HuH-7.5 (cell line): ENCODE results near the gene DLGAP1.

ENCODE experiments used
- DNase-seq: peaks from one replicate; pipeline ENCODE4 v3.0.0; 2011; ENCODE audit warnings: low spot score

DLGAP1 gene

DNA sequence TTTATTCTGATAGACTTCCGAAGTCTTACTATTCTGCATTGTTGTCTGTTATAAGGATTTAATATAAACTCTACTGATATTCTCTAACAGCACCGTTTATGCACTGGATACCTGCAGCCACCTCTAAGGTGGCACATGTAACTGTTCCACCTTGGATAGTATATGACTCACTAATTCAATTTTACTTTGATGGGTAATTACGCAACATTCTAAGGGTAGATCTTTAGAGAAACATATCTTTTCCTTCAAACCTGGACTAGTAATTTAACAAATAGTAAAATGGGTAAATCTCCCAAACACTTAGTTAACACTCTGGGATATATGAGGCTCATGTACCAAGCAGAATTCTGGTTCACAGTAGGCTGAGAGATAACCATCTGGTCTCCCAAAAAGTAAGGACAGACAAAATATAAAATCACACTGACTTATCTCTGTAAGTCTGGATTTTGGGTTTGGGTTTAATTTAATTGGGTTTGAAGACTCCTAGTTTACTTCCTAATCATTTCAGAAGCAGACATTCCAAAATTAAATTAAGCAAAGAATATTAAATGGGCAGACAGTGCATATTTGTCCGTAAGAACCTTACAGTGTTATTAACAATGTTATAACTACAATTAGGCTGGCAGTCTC, 590.3 kb downstream of the DLGAP1 start:
- DNase-seq = no peak

DNA sequence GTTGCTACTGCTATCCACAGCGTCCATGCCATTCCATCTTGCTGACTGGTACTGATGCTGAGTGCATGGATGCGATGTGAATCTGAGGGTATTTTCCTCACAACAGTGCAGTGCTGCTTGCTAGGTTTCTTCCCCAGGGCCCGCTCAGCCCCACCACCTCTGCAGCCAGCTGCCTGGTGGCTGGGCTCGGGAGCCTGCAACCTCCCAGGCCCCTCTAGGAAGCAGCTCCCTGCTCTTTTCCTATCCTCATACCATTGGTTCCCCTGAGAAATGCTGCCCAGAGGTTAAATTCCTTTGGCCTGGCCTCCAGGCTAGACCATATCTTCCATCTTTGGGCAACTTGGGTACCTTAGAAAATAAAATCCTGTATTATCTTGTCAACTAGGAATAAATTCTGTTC, 591.5 kb downstream of the DLGAP1 start:
- DNase-seq = no peak

DNA sequence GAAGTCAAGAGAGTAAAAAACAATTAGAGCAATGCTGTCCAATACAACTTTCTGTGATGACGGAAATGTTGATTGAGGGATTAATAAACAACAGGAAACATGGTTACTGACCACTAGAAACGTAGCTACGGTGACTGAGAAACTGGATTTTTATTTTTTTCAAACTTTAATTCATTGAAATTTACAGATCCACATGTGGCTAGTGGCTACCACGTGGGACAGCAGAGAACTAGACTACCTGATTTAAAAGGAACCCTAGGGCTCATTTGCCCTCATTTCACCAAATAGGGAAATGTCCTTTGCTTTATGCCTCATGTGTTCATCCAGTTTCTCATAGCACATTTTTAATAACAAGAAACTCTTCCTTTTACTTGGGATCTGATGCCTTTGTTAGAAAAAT, 592.1 kb downstream of the DLGAP1 start:
- DNase-seq = no peak

DNA sequence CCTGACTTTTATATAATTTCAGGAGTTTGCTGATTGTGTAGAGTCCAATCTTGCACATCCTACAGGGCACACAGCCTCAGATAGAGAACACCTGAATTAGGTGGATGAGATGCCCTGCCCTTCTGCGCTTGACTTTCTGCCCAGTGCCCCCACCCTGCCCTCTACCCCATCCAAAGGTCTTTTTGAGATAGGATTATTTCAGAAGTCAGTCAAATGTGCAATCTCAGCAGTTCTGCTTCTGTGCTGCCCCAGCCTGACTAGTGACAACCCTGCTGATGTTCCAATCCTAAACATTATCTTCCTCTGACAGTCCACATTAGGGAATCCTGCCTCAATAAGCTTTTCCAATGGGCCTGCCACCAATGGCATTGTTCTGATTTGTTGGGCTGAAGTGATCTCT, 593.6 kb downstream of the DLGAP1 start:
- DNase-seq = no peak

DNA sequence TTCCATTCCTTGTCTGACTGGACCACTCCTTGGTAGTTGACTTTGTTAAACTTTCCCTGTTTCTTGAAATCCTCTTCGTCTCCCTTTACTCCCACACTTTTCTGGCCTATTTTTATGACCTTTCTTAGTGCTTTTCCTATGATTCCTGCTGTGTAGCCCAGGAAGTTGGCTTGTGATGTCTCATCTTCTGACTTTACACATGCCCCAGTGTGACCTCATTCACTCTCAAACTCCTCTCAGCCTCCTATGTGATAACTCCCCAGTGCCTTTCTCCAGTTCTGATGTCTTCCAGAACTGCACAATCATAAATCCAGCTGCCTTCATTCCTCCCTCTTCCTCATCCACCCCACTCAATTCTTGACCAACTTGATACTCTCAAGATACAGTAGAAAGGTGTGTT, 597.6 kb downstream of the DLGAP1 start:
- no peak for DNase-seq

DNA sequence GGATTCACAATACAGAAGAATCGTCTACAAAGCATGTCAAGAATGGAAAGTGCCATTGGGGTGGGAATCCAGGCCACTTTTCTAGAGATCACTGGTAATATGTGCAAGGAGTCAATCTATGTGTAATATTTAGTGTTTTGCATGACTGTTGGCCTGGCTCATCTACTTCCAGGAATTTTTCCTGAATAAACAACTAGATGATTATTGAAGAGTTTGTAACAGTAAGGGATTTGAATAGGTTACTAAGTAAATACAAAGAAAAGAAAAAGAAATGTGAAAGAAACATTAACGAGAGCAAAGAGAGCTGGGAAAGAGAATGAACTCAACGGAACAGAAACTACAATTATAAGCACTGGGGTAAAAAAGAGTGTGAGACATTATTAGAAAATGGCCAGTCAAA, 599.1 kb downstream of the DLGAP1 start:
- DNase-seq = no peak

DNA sequence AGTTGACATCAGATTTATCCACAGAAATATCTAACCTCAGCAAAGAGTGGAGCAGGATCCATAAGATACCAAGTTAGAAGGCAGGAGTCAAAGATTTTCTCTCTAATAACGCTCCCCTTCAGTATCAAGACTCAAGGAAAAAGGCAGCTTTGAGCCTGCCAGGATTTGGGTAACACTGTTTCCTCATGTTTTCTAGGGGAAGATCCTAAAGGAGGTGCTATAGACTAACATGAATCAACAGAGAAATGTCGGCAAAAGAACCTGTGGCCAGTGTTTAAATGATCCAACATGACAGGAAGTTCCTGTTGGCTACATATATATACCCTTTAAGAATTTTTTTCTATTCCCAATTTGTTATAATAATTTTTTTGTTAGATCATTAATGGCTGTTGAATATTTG, 602.8 kb downstream of the DLGAP1 start:
- no peak for DNase-seq

DNA sequence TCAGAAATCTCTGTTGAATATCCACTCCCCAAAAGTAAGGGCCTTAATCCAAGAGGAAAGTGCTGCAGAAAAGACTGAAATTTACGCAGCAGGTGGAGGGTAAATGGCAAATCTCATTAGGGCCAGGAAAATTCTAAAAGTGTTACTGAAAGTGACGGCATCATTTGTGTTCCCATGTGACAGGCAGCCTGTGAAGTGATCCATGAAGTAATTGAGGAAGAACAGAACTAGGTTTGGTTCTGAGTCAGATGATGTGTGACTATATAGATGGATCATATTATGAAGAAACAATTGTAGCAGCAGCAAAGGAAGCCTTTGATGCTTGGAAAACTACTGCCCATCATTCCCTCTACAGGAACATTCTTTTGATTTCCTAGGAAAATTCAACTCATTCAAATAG, 603.9 kb downstream of the DLGAP1 start:
- no peak for DNase-seq

DNA sequence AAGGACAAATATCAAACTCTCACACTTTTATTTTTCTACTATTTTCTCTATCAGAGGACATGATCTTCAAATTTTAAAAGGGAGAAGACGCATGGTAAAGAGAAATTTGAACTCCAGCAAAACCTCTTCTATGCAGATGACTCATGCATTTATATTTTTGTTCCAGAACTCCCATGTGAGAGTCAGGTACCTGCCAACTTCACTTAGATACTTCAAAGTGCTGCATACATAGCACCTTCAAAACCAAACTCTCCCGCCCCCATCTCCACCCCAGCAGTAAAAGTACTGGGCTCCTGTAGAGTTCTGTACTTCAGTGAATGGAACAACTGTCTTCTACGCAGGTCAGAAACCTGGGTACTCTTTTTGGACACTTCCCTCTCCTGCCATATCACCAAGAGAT, 606.8 kb downstream of the DLGAP1 start:
- DNase-seq = no peak

DNA sequence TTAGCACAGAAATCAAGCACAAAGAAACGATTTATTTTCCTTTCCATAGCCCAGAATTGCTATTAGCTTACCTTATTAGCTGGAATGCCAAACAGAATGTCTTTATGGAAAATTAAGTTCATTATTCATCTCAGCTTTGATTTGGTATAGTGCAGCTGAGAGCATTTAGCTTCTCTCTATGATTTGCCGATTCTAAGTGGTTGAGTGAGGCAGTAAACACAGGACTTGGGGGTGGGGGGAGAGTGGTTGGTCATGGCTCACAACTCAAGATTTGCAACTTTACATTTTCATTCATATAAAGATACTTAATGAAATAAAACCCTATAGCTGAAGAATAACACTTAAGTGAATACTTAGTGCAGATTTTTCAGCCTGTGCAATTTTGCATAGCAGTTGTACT, 609.9 kb downstream of the DLGAP1 start:
- DNase-seq = no peak

DNA sequence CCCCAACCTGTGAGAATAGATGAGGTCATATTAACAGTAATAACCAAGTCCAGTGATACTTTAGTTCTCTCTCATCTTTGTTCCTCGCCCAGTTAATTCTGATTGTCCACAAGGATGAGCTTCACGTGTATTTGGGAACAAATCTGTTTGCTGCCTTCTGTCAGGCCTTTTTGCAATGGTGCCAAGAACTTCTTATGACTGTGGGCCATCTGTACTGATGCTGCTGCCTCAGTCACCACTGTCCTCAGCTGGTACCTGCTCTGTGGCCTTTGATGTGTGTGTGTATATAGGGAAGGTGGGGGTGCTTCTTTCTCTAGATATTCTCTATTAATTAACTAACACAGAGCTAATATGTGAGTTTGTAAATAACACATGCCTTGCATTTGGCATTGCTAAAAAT, 612.3 kb downstream of the DLGAP1 start:
- DNase-seq = no peak

DNA sequence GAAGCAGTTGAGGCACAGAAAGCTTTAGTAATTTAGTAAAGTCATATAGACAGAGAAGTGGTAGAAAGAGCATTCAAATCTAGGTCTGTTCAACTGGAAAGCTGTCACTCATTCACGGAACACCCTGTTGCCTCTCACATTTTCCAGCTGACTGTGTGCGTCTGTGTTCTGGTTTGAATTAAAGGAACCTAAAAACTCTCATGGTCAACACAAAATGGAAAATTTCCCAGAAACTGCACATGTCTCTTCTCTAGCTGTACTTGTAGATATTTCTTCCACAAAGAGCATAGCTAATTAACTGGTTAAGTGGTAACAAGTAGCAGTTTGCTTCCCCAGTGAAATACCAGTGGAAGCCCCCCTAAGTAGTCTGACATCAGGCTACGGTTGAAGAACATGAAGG, 614.3 kb downstream of the DLGAP1 start:
- DNase-seq = no peak

DNA sequence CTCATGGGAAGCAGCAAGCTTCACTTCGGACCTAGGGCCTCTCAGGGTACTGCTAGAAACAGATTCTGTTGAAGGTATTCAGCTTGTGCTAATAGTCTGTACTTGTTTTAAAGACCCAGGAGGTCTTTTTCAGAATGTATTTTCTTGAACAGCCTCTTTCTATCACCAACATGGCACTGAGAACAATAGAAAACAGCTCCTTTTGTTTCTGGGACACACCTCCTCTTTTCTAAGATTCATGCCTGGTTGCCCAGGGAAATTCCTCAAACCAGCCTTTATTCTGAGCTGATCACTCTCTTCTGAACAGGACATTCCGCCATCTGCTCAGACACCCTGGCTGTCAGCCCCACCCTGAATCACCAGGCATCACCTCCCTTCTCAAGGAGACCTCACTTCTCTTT, 615.5 kb downstream of the DLGAP1 start:
- no peak for DNase-seq

DNA sequence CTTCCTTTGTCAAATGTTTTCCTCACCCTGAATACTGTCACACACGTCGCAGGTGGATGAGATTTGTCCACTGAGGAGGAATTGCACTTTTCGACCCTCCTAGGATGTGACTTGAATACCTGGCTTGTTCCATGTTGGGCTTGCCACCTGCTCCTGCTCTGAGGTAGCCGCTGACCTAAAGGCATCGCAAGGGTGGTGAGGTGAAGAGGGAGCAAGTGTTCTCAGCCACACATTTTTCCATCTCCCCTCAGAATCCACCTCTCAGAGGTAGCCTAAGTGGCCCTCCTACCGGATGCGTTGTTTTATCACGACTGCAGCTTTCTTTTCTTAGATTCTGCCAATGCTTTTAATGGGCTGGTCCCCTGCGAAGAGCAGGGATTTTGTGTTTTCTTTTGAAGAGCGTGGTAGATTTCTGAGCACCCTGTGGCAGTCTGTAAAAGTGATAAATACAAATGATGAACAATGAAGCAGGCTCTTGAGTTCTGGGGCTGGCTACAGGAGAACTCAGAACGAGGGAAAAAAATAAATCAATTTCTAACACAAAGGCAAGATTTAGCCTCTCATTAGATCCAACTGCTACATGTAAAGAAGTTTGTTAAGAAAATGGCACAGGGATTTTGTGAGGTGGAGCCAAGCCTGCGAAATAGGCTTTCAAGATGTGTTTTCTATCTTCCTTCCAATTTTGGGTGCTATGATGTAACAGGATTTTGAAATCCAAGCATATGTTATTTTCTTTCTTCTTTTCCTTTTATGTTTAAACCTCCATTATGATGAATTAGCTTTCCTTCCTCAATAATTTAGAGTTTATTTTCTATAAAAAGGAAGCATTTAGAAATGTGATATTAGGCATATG, 618.4 kb downstream of the DLGAP1 start:
- no peak for DNase-seq

DNA sequence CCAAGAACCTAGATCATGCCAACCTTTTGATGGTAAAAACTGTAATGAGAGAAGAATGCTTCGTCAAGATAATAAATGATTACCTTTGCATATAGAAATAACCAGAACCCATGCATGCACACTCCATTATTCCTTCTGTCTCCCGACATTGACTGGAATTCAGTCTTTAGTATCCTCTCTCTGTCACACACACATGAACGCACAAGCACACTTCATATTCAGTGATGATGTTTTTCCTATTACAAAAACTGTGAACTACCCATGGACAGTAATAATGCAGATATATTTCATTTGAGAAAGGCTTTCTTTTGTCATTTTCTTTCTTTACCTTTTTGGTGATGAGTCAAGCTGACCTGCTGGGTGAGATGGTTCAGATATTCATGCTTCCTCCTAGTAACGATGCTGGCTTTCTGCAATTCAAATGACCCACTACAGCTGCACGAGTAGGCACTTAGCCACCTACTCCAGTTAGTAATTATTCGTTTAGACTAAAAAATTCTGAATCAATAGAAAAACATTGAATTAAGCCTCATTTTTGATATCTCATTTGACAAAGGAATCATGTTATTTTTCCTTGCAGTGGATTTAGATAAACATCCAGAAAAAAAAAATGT, 623.0 kb downstream of the DLGAP1 start:
- no peak for DNase-seq

DNA sequence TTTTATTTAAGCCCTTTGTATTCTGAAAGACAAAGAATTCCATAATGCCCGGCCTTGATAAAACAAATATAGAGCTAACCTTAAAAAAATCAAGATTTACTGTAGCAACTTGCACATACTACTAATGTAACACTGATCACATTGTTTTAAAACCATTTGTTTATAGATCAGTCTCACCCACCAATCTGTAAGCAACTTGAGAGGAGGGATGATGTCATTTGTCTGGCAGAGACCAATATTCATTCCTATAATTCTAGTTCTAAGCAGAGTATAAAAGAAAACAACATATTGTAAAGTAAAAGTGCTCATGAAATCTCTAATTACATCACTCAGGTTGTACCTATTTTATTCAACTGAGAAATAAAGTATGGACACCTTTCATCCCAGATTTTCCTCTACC, 624.5 kb downstream of the DLGAP1 start:
- no peak for DNase-seq

DNA sequence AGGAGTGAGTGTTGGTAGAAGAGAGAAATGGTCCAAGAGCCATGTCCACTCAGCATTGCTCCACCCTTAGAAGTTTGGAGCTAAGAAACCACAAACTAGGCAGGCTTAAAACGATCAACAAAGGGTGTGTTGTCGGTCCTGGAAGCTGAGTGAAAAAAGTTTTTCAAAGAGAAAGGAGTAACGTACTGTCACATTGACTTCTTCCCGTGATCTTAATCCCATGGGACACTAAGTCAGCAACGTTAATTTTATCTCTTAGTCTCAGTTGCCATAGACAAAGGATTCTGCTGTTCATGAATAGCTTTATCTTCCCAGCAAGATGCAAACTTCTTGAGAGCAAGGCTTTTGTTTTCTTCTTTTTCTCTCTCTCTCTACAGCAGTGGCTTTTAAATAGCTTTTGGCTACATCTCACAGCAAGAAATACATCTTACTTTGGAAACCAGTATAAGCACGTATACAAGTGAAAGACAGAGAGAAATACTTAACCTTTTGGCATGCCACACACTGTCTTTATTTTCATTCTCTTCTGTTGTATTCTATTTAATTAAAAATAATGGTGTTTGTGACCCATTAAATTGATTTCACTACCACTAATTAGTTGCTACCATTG, 627.8 kb downstream of the DLGAP1 start:
- no peak for DNase-seq

DNA sequence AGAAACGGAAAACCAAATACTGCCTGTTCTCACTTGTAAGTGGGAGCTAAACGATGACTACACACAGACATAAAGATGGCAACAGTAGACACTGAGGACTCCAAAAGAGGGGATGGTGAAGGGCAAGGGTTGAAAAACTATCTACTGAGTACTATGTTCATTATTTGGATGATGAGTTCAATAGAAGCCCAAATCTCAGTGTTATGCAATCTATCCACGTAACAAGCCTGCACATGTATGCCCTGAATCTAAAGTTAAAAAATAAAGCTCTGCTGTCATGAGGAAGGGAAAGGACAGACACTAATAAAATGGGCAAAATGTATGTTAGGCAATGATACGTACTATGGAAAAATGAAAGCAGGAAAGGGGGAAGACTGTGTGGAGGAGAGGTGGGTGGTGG, 629.1 kb downstream of the DLGAP1 start:
- DNase-seq = no peak

DNA sequence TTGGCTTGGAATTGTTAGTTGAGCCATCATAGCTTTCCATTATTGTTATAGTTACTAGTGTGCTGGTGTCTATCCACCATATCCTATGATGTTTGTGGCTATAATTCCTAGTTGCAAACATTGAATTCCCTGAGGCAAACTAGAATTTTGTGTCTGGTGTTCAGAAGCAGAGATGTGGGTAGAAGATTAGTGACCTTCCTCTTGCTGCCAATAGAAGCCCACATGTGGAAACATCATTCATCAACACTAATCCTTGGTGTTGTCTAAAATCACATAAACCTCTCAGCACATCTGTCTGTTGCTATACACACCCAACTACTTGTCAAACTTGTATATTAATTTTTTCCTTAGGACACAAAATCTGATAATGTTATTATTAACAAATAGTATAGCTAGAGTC, 631.0 kb downstream of the DLGAP1 start:
- DNase-seq = no peak

DNA sequence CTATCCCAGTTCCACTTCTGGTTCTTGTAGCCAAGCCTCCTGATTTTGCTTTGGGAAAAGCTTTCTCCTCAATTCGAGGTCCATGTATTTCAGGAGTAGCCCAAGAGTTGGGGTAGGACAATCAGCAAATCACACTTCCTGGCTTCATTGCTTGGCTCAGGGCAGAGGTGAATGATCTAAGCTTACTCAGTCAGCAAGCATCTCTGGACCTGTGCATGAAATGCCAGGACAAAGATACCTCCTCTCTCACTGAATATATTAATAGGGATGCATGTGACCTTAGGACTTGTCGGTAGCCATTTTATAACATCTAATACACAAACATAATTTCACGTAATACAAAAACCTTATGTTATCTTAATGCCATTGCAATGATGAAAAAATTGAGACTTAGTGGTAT, 632.0 kb downstream of the DLGAP1 start:
- DNase-seq = no peak

DNA sequence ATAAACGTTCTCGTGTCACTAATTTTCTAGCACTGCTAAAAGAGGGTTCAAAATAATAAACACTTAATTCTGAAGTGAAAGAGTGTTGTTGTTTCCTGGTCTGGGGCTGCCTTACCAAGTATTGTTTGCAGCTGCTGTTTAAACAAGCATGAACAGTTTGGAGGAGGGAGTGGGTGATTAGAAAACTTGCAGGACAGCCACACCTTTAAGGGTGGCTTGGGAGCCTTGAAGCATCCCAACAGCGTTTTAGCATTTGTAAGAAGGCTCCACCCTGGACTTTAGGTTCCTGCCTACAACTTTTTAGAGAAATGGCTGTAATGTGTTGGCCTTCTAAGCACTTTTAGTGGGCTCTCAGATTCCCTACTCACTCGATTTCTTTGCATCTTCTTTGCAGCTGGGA, 633.6 kb downstream of the DLGAP1 start:
- DNase-seq = no peak

DNA sequence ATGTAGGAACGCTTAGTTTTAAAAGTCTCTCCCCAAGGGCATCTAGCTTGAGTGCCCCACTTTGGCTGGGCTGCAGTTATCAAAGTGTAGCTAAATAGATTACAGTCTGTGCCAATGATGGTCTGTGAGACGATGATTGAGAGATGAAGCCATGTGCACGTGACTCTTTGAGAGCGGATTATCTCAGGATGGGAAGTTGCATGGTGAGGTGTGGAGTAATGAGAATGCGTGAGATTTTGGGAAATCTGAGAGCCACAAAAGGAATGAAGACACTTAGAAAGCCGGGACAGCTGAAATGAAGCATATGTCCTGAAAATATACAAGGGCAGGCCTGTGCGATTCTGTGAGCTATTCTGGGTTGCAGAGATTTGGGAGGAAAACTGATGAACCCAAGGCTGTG, 635.1 kb downstream of the DLGAP1 start:
- DNase-seq = no peak
